Progenitor cell of endocrine pancreas (in vitro differentiated cells): ENCODE results near the gene ZNF709. TPM values are rescaled to one million over a fixed set of nuclear protein-coding genes. Genes with fewer than 3 reads are reported as not detected.
"Not testable (repeated sequence)": the region's sequence is repeated elsewhere in the genome, so short reads cannot be mapped to it uniquely, and the experiment has no call there.

ENCODE experiments used
- DNase-seq: peaks from one replicate; pipeline ENCODE4 v3.0.0; 2021; ENCODE audit warnings: low spot score; ENCODE audit not compliant: unreplicated experiment
- H3K27ac Mint-ChIP-seq: 2 replicates; pipeline ENCODE4 v1.8.0; 2021; ENCODE audit warnings: mild to moderate bottlenecking, moderate library complexity, mixed read lengths
- H3K27me3 Mint-ChIP-seq: 2 replicates; pipeline ENCODE4 v1.8.0; 2021; ENCODE audit warnings: mixed read lengths
- H3K36me3 Mint-ChIP-seq: 2 replicates; pipeline ENCODE4 v1.8.0; 2022; ENCODE audit warnings: mixed read lengths; ENCODE audit not compliant: insufficient read depth
- H3K4me1 Mint-ChIP-seq: 2 replicates; pipeline ENCODE4 v1.8.0; 2021; ENCODE audit warnings: low read depth, mixed read lengths
- H3K4me3 Mint-ChIP-seq: 2 replicates; pipeline ENCODE4 v1.8.0; 2021; ENCODE audit warnings: low read depth, mild to moderate bottlenecking, moderate library complexity, mixed read lengths
- H3K9me3 Mint-ChIP-seq: 2 replicates; pipeline ENCODE4 v1.8.0; 2021; ENCODE audit warnings: low read depth, mixed read lengths
- total RNA-seq: library from RNA; stranded (reverse); gene quantifications from 2 replicates; pipeline ENCODE4 v1.2.1, GENCODE V29; 2021
- TF ChIP-seq, protein P1 (sequence below): fragments of 200-600 bp; sonication (generic); IDR thresholded peaks from one replicate; pipeline ENCODE4 v1.5.0; 2021; ENCODE audit warnings: antibody characterized with exemption, mild to moderate bottlenecking; ENCODE audit not compliant: unreplicated experiment

ZNF709 gene
- total RNA-seq, 1 donor from 2014 or later, result 5.8 TPM

DNA sequence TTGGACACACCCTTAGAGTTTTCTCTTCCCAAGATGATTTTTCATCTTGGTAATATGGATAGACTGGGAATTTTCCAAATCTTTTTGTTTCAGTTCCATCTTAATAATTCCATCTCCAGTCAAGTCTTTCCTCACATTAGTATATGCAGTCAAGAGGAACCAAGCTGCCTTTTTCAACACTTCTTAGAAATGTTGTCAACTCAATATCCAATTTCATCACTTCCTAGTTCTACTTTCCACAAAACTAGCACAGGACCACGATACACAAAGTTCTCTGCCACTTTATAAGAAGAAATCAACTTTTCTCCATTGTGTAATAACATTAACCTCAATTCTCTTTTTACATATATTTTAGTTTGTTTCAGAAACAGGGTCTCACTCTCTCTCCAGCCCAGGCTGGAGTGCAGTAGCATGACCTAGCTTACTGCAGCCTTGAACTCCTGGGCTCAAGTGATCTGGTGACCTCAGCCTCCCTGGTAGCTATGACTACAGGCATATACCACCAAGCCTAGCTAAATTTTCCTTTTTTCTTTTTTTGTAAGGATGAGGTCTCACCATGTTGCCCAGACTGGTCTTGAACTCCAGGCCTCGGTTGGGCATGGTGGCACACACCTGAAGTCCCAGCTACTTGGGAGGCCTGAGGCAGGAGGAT, 59.3 kb downstream of the ZNF709 start:
- Mint-ChIP-seq H3K36me3 (peaks cover 83% of the 10 kb centered on the region), H3K4me1 (no peaks in the 10 kb centered on the region), H3K9me3 (peaks cover 34% of the 10 kb centered on the region), H3K27me3 (no peaks in the 10 kb centered on the region), H3K27ac (no peak overlapping the region), H3K4me3 (no peak overlapping the region)
- TF ChIP-seq, protein P1, sequence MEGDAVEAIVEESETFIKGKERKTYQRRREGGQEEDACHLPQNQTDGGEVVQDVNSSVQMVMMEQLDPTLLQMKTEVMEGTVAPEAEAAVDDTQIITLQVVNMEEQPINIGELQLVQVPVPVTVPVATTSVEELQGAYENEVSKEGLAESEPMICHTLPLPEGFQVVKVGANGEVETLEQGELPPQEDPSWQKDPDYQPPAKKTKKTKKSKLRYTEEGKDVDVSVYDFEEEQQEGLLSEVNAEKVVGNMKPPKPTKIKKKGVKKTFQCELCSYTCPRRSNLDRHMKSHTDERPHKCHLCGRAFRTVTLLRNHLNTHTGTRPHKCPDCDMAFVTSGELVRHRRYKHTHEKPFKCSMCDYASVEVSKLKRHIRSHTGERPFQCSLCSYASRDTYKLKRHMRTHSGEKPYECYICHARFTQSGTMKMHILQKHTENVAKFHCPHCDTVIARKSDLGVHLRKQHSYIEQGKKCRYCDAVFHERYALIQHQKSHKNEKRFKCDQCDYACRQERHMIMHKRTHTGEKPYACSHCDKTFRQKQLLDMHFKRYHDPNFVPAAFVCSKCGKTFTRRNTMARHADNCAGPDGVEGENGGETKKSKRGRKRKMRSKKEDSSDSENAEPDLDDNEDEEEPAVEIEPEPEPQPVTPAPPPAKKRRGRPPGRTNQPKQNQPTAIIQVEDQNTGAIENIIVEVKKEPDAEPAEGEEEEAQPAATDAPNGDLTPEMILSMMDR, result no peak
- DNase-seq, result no peak

DNA sequence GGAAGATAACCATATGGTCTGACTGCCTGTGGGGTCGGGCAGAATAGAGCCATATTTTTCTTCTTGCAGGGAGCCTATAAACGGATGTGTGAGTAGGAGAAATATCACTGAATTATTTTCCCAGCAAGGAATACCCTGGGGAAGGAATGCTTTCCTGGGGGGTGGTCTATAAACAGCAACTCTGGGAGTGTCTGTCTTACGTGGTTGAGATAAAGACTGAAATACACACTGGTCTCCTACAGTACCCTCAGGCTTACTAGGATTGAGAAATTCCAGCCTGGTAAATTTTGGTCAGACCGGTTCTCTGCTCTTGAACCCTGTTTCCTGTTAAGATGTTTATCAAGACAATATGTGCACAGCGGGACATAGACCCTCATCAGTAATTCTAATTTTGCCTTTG, 67.3 kb downstream of the ZNF709 start:
- peaks cover 71% of the 10 kb centered on the region for H3K36me3 Mint-ChIP-seq
- H3K4me1 Mint-ChIP-seq, DNase-seq, H3K4me3 Mint-ChIP-seq, H3K27me3 Mint-ChIP-seq, H3K27ac Mint-ChIP-seq: not testable (repeated sequence)
- H3K9me3 Mint-ChIP-seq, result peaks cover 39% of the 10 kb centered on the region

DNA sequence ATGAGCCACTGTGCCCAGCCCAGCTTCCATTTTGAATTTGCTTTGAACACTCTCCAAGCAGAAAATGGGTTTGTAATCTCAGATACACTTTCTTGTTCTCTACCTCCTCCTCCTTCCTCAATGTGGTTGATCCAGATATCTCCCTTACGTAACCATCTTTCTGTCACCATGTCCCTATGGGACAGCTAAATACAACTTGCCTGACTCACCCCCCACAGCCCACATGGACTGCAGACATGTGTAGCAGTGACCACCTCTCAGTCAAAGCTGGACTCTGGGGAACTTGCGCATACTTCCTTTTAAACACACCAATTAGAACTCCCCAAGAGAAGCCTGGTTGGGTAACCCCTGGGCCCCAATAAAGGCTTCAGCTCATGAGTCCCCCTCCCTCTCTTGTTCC, 72.7 kb downstream of the ZNF709 start:
- H3K9me3 Mint-ChIP-seq, result peaks cover 31% of the 10 kb centered on the region
- H3K4me3 Mint-ChIP-seq, result no peak overlapping the region
- DNase-seq, result no peak
- no peaks in the 10 kb centered on the region for H3K27me3 Mint-ChIP-seq
- no peak overlapping the region for H3K27ac Mint-ChIP-seq
- no peaks in the 10 kb centered on the region for H3K4me1 Mint-ChIP-seq
- H3K36me3 Mint-ChIP-seq, result peaks cover 36% of the 10 kb centered on the region
- TF ChIP-seq, protein P1, result no peak

Other genes starting within 250 kb of the ZNF709 start
- 16.1 and 16.7 TPM in 2 replicates for gene ZNF44, start 189.9 kb downstream of the ZNF709 start, total RNA-seq
- 1.6 and 2.0 TPM in 2 replicates for gene ZNF563, start 151.2 kb downstream of the ZNF709 start, total RNA-seq
- gene ZNF442, start 119.1 kb downstream of the ZNF709 start, total RNA-seq, result 4.1 and 5.4 TPM in 2 replicates
- 8.5 and 9.0 TPM in 2 replicates for gene ZNF799, start 83.5 kb downstream of the ZNF709 start, total RNA-seq
- gene ZNF443, start 43.8 kb downstream of the ZNF709 start, total RNA-seq, result 13.8 and 14.2 TPM in 2 replicates
- 18.9 and 23.1 TPM in 2 replicates for gene ZNF564, start 66.7 kb upstream of the ZNF709 start, total RNA-seq
- 12.7 and 15.1 TPM in 2 replicates for gene ZNF490, start 126.0 kb upstream of the ZNF709 start, total RNA-seq
- 22.3 and 24.3 TPM in 2 replicates for gene ZNF791, start 126.1 kb upstream of the ZNF709 start, total RNA-seq
- 115 and 120 TPM in 2 replicates for gene MAN2B1, start 181.9 kb upstream of the ZNF709 start, total RNA-seq
- gene WDR83, start 182.0 kb upstream of the ZNF709 start, total RNA-seq, result 16.3 and 17.2 TPM in 2 replicates
- 92.0 and 106 TPM in 2 replicates for gene DHPS, start 197.1 kb upstream of the ZNF709 start, total RNA-seq
- gene GNG14, start 203.2 kb upstream of the ZNF709 start, total RNA-seq, result not detected in 2 replicates
- gene FBXW9, start 211.8 kb upstream of the ZNF709 start, total RNA-seq, result 14.6 and 15.1 TPM in 2 replicates
- 109 and 113 TPM in 2 replicates for gene TNPO2, start 239.1 kb upstream of the ZNF709 start, total RNA-seq
- gene TRIR, start 249.9 kb upstream of the ZNF709 start, total RNA-seq, result 171 and 180 TPM in 2 replicates